ENCODE results near the gene BCAS3.
"Not testable (repeated sequence)": the region's sequence is repeated elsewhere in the genome, so short reads cannot be mapped to it uniquely, and the experiment has no call there.

BCAS3 gene

GRCh38 chr17:61427567-61427966, 749.9 kb downstream of the BCAS3 start:
- Histone ChIP-seq H3K27me3 (ENCODE audit: insufficient read depth, low read length) (peaks cover 19% of the 10 kb centered on the region), H3K4me3 (ENCODE audit: low read length) (no peak overlapping the region), H3K9me3 (ENCODE audit: low read length) (no peaks in the 10 kb centered on the region), H3K4me1 (ENCODE audit: insufficient read depth, low read length) (no peaks in the 10 kb centered on the region), H3K36me3 (ENCODE audit: insufficient read depth, low read length) (no peaks in the 10 kb centered on the region), H2AFZ (ENCODE audit: low read depth, low read length) (no peak overlapping the region)

- H3K27me3 ChIP-seq (ENCODE audit: insufficient read depth, low read length) = peaks cover 16% of the 10 kb centered on the region
- H3K4me1 ChIP-seq (ENCODE audit: insufficient read depth, low read length) = no peaks in the 10 kb centered on the region
- H3K4me3 ChIP-seq (ENCODE audit: low read length) = no peak overlapping the region
- H3K9me3 ChIP-seq (ENCODE audit: low read length) = no peaks in the 10 kb centered on the region
- H2AFZ ChIP-seq (ENCODE audit: low read depth, low read length) = no peak overlapping the region
- no peaks in the 10 kb centered on the region for H3K36me3 ChIP-seq (ENCODE audit: insufficient read depth, low read length)
Observed at GRCh38 chr17:61429274-61429673, 751.6 kb downstream of the BCAS3 start.

GRCh38 chr17:61429831-61430230, 752.2 kb downstream of the BCAS3 start:
- H3K36me3 ChIP-seq (ENCODE audit: insufficient read depth, low read length); H3K9me3 ChIP-seq (ENCODE audit: low read length); H3K4me1 ChIP-seq (ENCODE audit: insufficient read depth, low read length); H2AFZ ChIP-seq (ENCODE audit: low read depth, low read length); H3K4me3 ChIP-seq (ENCODE audit: low read length): not testable (repeated sequence)
- peaks cover 14% of the 10 kb centered on the region for H3K27me3 ChIP-seq (ENCODE audit: insufficient read depth, low read length)

- Histone ChIP-seq H3K4me1 (ENCODE audit: insufficient read depth, low read length) (no peaks in the 10 kb centered on the region), H3K27me3 (ENCODE audit: insufficient read depth, low read length) (peaks cover 8% of the 10 kb centered on the region), H3K9me3 (ENCODE audit: low read length) (no peaks in the 10 kb centered on the region), H3K36me3 (ENCODE audit: insufficient read depth, low read length) (no peaks in the 10 kb centered on the region), H3K4me3 (ENCODE audit: low read length) (no peak overlapping the region), H2AFZ (ENCODE audit: low read depth, low read length) (no peak overlapping the region)
Observed at GRCh38 chr17:61431594-61432311, 754.1 kb downstream of the BCAS3 start.

GRCh38 chr17:61436273-61436672, 758.6 kb downstream of the BCAS3 start:
- no peaks in the 10 kb centered on the region for H3K36me3 ChIP-seq (ENCODE audit: insufficient read depth, low read length)
- H3K9me3 ChIP-seq (ENCODE audit: low read length) = peaks cover 2% of the 10 kb centered on the region
- H3K4me3 ChIP-seq (ENCODE audit: low read length) = no peak overlapping the region
- no peak overlapping the region for H2AFZ ChIP-seq (ENCODE audit: low read depth, low read length)
- no peaks in the 10 kb centered on the region for H3K4me1 ChIP-seq (ENCODE audit: insufficient read depth, low read length)
- H3K27me3 ChIP-seq (ENCODE audit: insufficient read depth, low read length) = peaks cover 4% of the 10 kb centered on the region

GRCh38 chr17:61436995-61437704, 759.5 kb downstream of the BCAS3 start:
- Histone ChIP-seq H3K4me3 (ENCODE audit: low read length) (no peak overlapping the region), H2AFZ (ENCODE audit: low read depth, low read length) (no peak overlapping the region), H3K4me1 (ENCODE audit: insufficient read depth, low read length) (no peaks in the 10 kb centered on the region), H3K36me3 (ENCODE audit: insufficient read depth, low read length) (no peaks in the 10 kb centered on the region), H3K27me3 (ENCODE audit: insufficient read depth, low read length) (peaks cover 4% of the 10 kb centered on the region), H3K9me3 (ENCODE audit: low read length) (peaks cover 2% of the 10 kb centered on the region)

- Histone ChIP-seq H3K27me3 (ENCODE audit: insufficient read depth, low read length) (peaks cover 7% of the 10 kb centered on the region), H3K36me3 (ENCODE audit: insufficient read depth, low read length) (no peaks in the 10 kb centered on the region), H2AFZ (ENCODE audit: low read depth, low read length) (no peak overlapping the region), H3K9me3 (ENCODE audit: low read length) (peaks cover 2% of the 10 kb centered on the region), H3K4me1 (ENCODE audit: insufficient read depth, low read length) (no peaks in the 10 kb centered on the region), H3K4me3 (ENCODE audit: low read length) (no peak overlapping the region)
Observed at GRCh38 chr17:61440697-61441096, 763.0 kb downstream of the BCAS3 start.

GRCh38 chr17:61441507-61441906, 763.9 kb downstream of the BCAS3 start:
- H2AFZ ChIP-seq (ENCODE audit: low read depth, low read length) = not testable (repeated sequence)

GRCh38 chr17:61442136-61442775, 764.6 kb downstream of the BCAS3 start:
- Histone ChIP-seq H3K9me3 (ENCODE audit: low read length) (peaks cover 2% of the 10 kb centered on the region), H2AFZ (ENCODE audit: low read depth, low read length) (no peak overlapping the region), H3K4me3 (ENCODE audit: low read length) (no peak overlapping the region), H3K27me3 (ENCODE audit: insufficient read depth, low read length) (peaks cover 18% of the 10 kb centered on the region), H3K36me3 (ENCODE audit: insufficient read depth, low read length) (no peaks in the 10 kb centered on the region), H3K4me1 (ENCODE audit: insufficient read depth, low read length) (no peaks in the 10 kb centered on the region)

More at GRCh38 chr17:61441507-61441906, 763.9 kb downstream of the BCAS3 start:
- H3K36me3 ChIP-seq (ENCODE audit: insufficient read depth, low read length); H3K4me1 ChIP-seq (ENCODE audit: insufficient read depth, low read length); H3K9me3 ChIP-seq (ENCODE audit: low read length); H3K4me3 ChIP-seq (ENCODE audit: low read length): not testable (repeated sequence)
- peaks cover 13% of the 10 kb centered on the region for H3K27me3 ChIP-seq (ENCODE audit: insufficient read depth, low read length)

All from neuron (in vitro differentiated cells).